WTC11 (cell line): Measurements from ENCODE around the gene FMO2. TPM values are rescaled to one million over a fixed set of nuclear protein-coding genes. Genes with fewer than 3 reads are reported as not detected.

Experiments
- total RNA-seq: library from RNA; stranded (reverse); gene quantifications from 3 replicates; pipeline ENCODE4 v1.2.3, GENCODE V29; 2021

The FMO2 gene
- total RNA-seq, 1 experiment from 2014 or later: not detected

Other genes starting within 250 kb of the FMO2 start
- not detected in 3 replicates for gene MROH9, start 249.8 kb upstream of the FMO2 start, total RNA-seq
- gene FMO3, start 94.4 kb upstream of the FMO2 start, total RNA-seq: 0.14 TPM in 1 of 3 replicates, not detected in the others
- gene FMO1, start 63.2 kb downstream of the FMO2 start, total RNA-seq: 0.30 TPM in 1 of 3 replicates, not detected in the others
- 1.8 to 3.8 TPM (median 3.6 TPM) in 3 replicates for gene FMO4, start 128.9 kb downstream of the FMO2 start, total RNA-seq